ENCODE measurements around the gene ZNF335. TPM values are rescaled to one million over a fixed set of nuclear protein-coding genes. Genes with fewer than 3 reads are reported as not detected.

ZNF335 gene
- total and polyA plus RNA-seq, 2 of the 13 experiments (the other 11 are each of a cell fraction or from before 2014, with no cell fraction given) = 9.7 to 13.7 TPM

- TF ChIP-seq, protein P1, sequence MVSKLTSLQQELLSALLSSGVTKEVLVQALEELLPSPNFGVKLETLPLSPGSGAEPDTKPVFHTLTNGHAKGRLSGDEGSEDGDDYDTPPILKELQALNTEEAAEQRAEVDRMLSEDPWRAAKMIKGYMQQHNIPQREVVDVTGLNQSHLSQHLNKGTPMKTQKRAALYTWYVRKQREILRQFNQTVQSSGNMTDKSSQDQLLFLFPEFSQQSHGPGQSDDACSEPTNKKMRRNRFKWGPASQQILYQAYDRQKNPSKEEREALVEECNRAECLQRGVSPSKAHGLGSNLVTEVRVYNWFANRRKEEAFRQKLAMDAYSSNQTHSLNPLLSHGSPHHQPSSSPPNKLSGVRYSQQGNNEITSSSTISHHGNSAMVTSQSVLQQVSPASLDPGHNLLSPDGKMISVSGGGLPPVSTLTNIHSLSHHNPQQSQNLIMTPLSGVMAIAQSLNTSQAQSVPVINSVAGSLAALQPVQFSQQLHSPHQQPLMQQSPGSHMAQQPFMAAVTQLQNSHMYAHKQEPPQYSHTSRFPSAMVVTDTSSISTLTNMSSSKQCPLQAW (CRISPR knock-in tag; IDR thresholded peaks at IDR 0.05) = peak; percentile 87
- TF ChIP-seq, protein P2, sequence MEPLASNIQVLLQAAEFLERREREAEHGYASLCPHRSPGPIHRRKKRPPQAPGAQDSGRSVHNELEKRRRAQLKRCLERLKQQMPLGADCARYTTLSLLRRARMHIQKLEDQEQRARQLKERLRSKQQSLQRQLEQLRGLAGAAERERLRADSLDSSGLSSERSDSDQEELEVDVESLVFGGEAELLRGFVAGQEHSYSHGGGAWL (CRISPR knock-in tag; IDR thresholded peaks at IDR 0.05) = peak; percentile 33
- peak; percentile 100 for TF ChIP-seq CREB1 (IDR thresholded peaks at IDR 0.05)
- TF ChIP-seq CREB1 (CRISPR knock-in tag; IDR thresholded peaks at IDR 0.05) = peak; percentile 100
- TF ChIP-seq ZNF562 (CRISPR knock-in tag; IDR thresholded peaks at IDR 0.05; ENCODE audit: borderline replicate concordance) = no peak
- TF ChIP-seq LCORL (IDR thresholded peaks at IDR 0.05) = peak; percentile 88
- TF ChIP-seq LCORL (CRISPR knock-in tag; IDR thresholded peaks at IDR 0.05) = peak; percentile 87
- peak; percentile 96 for TF ChIP-seq ZFP91 (CRISPR knock-in tag; IDR thresholded peaks at IDR 0.05; ENCODE audit: borderline replicate concordance)
- peak; percentile 93; the same call in 1 of the 2 replicates for TF ChIP-seq ZBTB3 (CRISPR knock-in tag; IDR thresholded peaks at IDR 0.05; ENCODE audit: borderline replicate concordance, low read depth)
- TF ChIP-seq CENPX (CRISPR knock-in tag; IDR thresholded peaks at IDR 0.05) = no peak
- 0 out of 2 replicates have a peak, but pooled peaks have one; percentile 8 for TF ChIP-seq ARNT2 (CRISPR knock-in tag; IDR thresholded peaks at IDR 0.05; ENCODE audit: low read depth)
- TF ChIP-seq ZSCAN12 (CRISPR knock-in tag; IDR thresholded peaks at IDR 0.05) = 0 out of 2 replicates have a peak, but pooled peaks have one; percentile 56
- TF ChIP-seq REL (CRISPR knock-in tag; conservative IDR thresholded peaks at IDR 0.05) = peak; percentile 91
- no peak for TF ChIP-seq NCOA5 (CRISPR knock-in tag; IDR thresholded peaks at IDR 0.05)
- TF ChIP-seq ZNF570 (CRISPR knock-in tag; IDR thresholded peaks at IDR 0.05; ENCODE audit: borderline replicate concordance) = no peak
- TF ChIP-seq ZC3H13 (CRISPR knock-in tag; IDR thresholded peaks at IDR 0.05) = peak; percentile 97
- peak; percentile 74; the same call in 1 of the 2 replicates for TF ChIP-seq TBX2 (CRISPR knock-in tag; IDR thresholded peaks at IDR 0.05; ENCODE audit: borderline replicate concordance)
- TF ChIP-seq ZNF746 (CRISPR knock-in tag; IDR thresholded peaks at IDR 0.05) = peak; percentile 75
- 0 out of 2 replicates have a peak, but pooled peaks have one; percentile 21 for TF ChIP-seq ZNF567 (CRISPR knock-in tag; IDR thresholded peaks at IDR 0.05; ENCODE audit: borderline replicate concordance)
- TF ChIP-seq ZFAT (CRISPR knock-in tag; conservative IDR thresholded peaks at IDR 0.05) = no peak
- TF ChIP-seq ZNF605 (CRISPR knock-in tag; IDR thresholded peaks at IDR 0.05) = peak; percentile 88
- no peak; the same call in 1 of the 2 replicates for TF ChIP-seq E2F5 (CRISPR knock-in tag; conservative IDR thresholded peaks at IDR 0.05)
- TF ChIP-seq ZSCAN21 (CRISPR knock-in tag; IDR thresholded peaks at IDR 0.05; ENCODE audit: borderline replicate concordance) = peak; percentile 93; the same call in 1 of the 2 replicates
- TF ChIP-seq RXRA (CRISPR knock-in tag; IDR thresholded peaks at IDR 0.05) = peak; percentile 51
- peak; percentile 82 for TF ChIP-seq IKZF4 (CRISPR knock-in tag; IDR thresholded peaks at IDR 0.05; ENCODE audit: borderline replicate concordance, low read depth, not compliant biosample characterization)
These were observed at the start of gene ZNF335 (continued) for GRCh38 chr20:45971675-45972499.

Measured in HepG2 (cell line).